Measurements from ENCODE around the gene BTN1A1.
A peak's percentile ranks its signal among the peaks of the same experiment; 100 is the strongest.

The BTN1A1 gene

GRCh38 chr6:26534681-26535465 lies 34.8 kb downstream of the BTN1A1 start:
- H3K27ac Mint-ChIP-seq, result peak overlapping the region; percentile 90 to 95 (median 95)
- H3K4me3 Mint-ChIP-seq, result peak overlapping the region; percentile 64 to 84 (median 79)
- peaks cover 37% of the 10 kb centered on the region for H3K4me1 Mint-ChIP-seq
- no peak for TF ChIP-seq CTCF (IDR thresholded peaks at IDR 0.05; ENCODE audit: unreplicated experiment in 3 of 3)
- no peaks in the 10 kb centered on the region for H3K27me3 Mint-ChIP-seq (ENCODE audit: low read depth)
- peaks cover under 1% of the 10 kb centered on the region for H3K36me3 Mint-ChIP-seq (ENCODE audit: low read depth)
- H3K9me3 Mint-ChIP-seq, result no peaks in the 10 kb centered on the region

- peak overlapping the region; percentile 89 to 94 (median 91) for H3K4me3 Mint-ChIP-seq
Observed at GRCh38 chr6:26536571-26537159, 36.6 kb downstream of the BTN1A1 start.

GRCh38 chr6:26537160-26537845 lies 37.2 kb downstream of the BTN1A1 start:
- Mint-ChIP-seq H3K4me3 (peak overlapping the region; percentile 89 to 94 (median 91)), H3K27me3 (ENCODE audit: low read depth) (no peaks in the 10 kb centered on the region), H3K4me1 (peaks cover 42% of the 10 kb centered on the region), H3K27ac (peak overlapping the region; percentile 95 to 97 (median 97)), H3K36me3 (ENCODE audit: low read depth) (peaks cover 13% of the 10 kb centered on the region), H3K9me3 (no peaks in the 10 kb centered on the region)
- TF ChIP-seq CTCF (IDR thresholded peaks at IDR 0.05; ENCODE audit: unreplicated experiment in 3 of 3), result no peak

More at GRCh38 chr6:26536571-26537159, 36.6 kb downstream of the BTN1A1 start:
- Mint-ChIP-seq H3K4me1 (peaks cover 44% of the 10 kb centered on the region), H3K36me3 (ENCODE audit: low read depth) (peaks cover 12% of the 10 kb centered on the region), H3K9me3 (no peaks in the 10 kb centered on the region), H3K27me3 (ENCODE audit: low read depth) (no peaks in the 10 kb centered on the region), H3K27ac (peak overlapping the region; percentile 95 to 97 (median 97))
- no peak for TF ChIP-seq CTCF (IDR thresholded peaks at IDR 0.05; ENCODE audit: unreplicated experiment in 3 of 3)

DNA sequence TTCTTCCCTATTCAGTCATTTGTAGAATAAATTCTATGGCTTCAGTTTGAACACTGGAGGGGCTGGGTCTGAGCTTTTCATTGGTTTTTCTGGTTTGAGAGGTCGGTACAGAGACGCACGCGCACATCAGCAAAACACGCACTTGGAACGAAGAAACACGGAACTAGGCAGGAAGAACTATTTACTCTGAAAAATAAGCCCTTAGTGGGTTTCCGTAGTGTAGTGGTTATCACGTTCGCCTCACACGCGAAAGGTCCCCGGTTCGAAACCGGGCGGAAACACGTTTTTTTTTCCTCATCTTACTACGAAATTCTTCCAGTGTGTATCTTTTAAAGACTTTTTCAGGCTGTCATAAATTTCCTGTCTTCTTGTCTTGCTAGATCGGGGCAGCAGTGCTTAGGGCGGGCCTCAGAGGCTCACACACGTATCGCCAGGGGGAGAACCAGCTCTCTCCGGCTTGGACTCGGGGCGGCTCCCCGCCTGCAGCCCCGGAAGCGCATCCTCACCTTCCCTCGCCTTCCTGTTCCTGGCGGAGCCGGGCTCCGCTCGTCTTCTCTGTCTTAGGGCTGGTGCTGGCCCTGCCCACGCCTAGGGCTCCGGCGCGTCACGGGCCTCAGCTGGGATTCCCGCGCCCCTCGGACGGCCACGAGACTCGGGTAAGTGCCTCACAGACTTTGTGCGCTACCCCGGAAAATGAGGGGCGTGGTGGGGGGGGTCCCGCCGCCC lies 37.9 kb downstream of the BTN1A1 start, which contains the start of gene HMGN4:
HMGN4 (plus strand) TSS at position 521 of the 726 bp plus-strand sequence. CDS start 6,841 bp downstream, outside the sequence.
- peak in 1 of 3 experiments; percentile 2 for TF ChIP-seq CTCF (IDR thresholded peaks at IDR 0.05; ENCODE audit: unreplicated experiment in 3 of 3)
- Mint-ChIP-seq H3K9me3 (no peaks in the 10 kb centered on the region), H3K27ac (peak within 1 kb of the TSS; percentile 95 to 97 (median 97)), H3K4me3 (peak within 1 kb of the TSS; percentile 89 to 94 (median 91)), H3K36me3 (ENCODE audit: low read depth) (peaks cover 17% of the 10 kb centered on the region), H3K4me1 (peaks cover 37% of the 10 kb centered on the region), H3K27me3 (ENCODE audit: low read depth) (no peaks in the 10 kb centered on the region)

- Mint-ChIP-seq H3K9me3 (no peaks in the 10 kb centered on the region), H3K4me1 (peaks cover 33% of the 10 kb centered on the region), H3K36me3 (ENCODE audit: low read depth) (peaks cover 17% of the 10 kb centered on the region), H3K27me3 (ENCODE audit: low read depth) (no peaks in the 10 kb centered on the region), H3K4me3 (peak overlapping the region; percentile 89 to 94 (median 91)), H3K27ac (peak overlapping the region; percentile 95 to 97 (median 97))
- TF ChIP-seq CTCF (IDR thresholded peaks at IDR 0.05; ENCODE audit: unreplicated experiment in 3 of 3), result no peak
Observed at GRCh38 chr6:26538572-26538902, 38.4 kb downstream of the BTN1A1 start.
